ENCODE data around the gene RARG.

The RARG gene

DNA sequence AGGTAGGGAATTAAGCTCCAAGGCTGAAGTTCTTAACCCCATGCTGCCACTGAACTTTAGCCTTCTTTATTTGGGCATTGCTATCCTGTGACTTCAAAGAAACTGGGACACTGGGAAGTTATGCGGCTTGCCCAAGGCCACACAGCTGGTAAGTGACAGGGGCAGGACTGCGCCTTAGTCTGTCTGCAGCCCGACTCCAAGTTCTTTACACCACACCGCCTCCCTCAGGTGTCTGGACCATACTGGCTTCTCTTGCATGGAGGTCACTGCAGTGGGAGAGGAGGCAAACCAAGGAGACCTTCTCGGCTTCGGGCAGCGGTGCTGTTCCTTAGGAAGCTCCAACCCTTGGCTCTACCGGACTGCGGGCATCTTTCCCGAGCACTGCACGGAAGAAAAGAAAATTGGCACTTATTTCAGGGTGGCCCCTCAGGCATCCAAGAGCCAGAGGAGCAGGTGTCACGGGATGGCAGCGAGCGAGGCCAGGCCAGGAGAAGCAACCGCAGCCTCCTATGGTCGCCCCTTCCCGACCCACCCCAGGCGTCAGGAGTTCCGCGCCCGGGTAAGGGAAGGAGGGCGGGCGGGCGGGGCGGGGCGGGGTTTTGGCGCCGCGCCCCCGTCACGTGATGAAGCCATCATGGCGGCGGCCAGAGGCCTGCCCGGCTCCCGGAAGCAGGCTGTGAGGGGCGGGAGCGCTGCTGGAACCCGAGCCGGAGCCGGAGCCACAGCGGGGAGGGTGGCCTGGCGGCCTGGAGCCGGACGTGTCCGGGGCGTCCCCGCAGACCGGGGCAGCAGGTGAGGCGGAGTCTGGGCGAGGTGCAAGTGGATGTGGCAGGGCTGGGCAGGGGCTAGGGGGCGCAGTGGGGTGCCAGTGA is 19.7 kb upstream of the RARG start:
- peak; percentile 89 for DNase-seq
- in situ Hi-C loops (cut with HindIII; ENCODE audit: low pct_ligation_motif_present, low pct_unique_long_range_greater_than_20kb, low sequenced_read_pairs), result no loop called here

- in situ Hi-C loops (cut with HindIII; ENCODE audit: low pct_ligation_motif_present, low pct_unique_long_range_greater_than_20kb, low sequenced_read_pairs), result no loop called here
- DNase-seq, result no peak
Measured at GRCh38 chr12:53245286-53245685, 13.3 kb upstream of the RARG start.

DNA sequence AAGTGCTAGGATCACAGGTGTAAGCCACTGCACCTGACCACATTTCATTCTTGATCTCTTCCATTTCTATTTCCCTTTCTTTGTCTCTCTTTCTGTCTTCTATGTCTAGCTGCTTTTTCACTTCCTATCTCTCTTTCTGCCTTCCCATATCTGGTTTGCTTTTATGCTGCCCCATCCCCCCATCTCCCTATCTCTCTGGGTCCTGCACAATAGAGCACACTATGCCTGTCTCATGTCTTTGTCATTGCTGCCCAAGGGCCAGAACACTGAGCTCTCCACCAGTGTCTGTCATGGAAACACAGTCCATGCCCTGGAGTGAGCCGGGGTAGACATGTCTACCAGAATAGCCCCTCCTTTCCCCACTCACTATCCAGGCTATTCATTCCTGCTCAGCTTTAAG is 12.3 kb upstream of the RARG start:
- in situ Hi-C loops (cut with HindIII; ENCODE audit: low pct_ligation_motif_present, low pct_unique_long_range_greater_than_20kb, low sequenced_read_pairs), result no loop called here
- DNase-seq, result no peak

- no peak for DNase-seq
- in situ Hi-C loops (cut with HindIII; ENCODE audit: low pct_ligation_motif_present, low pct_unique_long_range_greater_than_20kb, low sequenced_read_pairs), result no loop called here
Measured at GRCh38 chr12:53241623-53242412, 9.8 kb upstream of the RARG start.

DNA sequence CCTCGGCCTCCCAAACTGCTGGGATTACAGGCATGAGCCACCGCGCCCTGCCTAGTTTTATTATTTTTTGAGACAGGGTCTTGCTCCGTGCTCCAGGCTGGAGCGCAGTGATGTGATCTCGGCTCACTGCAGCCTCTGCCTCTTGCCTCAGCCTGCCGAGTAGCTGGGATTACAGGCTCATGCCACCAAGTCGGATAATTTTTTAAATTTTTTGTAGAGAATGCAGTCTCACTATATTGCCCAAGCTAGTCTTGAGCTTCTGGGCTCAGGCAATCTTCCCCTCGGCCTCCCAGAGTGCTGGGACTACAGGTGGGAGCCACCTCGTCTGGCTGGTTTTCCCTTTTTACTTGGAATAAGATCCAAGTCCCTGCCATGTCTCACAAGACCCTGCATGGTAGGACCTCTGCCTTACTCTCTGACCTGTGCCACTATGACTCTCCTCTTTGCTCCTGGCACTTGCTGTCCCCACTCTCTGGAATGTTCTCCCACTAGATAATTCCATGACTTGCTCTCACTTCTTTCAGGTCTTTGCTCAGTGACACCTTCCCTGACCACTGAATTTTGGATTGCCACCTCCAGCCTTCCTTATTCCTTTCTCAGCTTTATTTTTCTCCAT is 7.7 kb upstream of the RARG start:
- in situ Hi-C loops (cut with HindIII; ENCODE audit: low pct_ligation_motif_present, low pct_unique_long_range_greater_than_20kb, low sequenced_read_pairs), result no loop called here
- no peak for DNase-seq

DNA sequence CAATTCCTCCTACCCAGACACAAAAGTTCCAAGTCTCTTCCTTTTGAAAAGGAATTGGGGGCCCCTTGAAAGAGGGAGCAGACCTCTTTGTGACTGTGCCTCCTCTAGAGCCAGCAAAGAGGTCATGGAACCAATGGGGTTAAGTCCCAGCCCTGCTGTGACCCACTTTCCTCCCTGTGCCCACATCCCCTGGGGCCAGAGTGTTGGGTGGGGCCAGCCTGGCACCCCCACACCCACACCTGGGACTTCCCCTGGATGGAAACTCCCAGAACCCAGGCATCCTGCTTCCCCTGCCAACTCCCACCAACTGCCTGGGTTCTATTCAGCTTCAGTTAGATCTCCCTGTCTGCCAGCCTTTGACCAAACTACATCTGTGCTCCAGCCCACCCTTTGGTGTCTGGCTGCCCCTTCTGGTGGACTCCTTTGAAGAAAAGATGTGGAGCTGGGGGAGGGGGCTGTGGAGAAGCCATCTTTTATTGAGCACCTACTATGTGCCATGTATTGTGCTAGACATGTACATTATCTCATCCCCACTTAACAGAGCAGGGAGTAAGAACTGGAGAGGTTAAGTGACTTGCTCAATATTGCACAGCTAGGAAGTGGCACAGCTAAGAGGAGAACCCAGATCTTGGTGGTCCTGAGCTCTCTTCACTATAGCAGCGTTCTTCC is 4.6 kb upstream of the RARG start:
- in situ Hi-C loops (cut with HindIII; ENCODE audit: low pct_ligation_motif_present, low pct_unique_long_range_greater_than_20kb, low sequenced_read_pairs), result no loop called here
- DNase-seq, result no peak

- DNase-seq, result no peak
- in situ Hi-C loops (cut with HindIII; ENCODE audit: low pct_ligation_motif_present, low pct_unique_long_range_greater_than_20kb, low sequenced_read_pairs), result no loop called here
Measured at GRCh38 chr12:53235742-53236442, 3.9 kb upstream of the RARG start.

- no peak for DNase-seq
- in situ Hi-C loops (cut with HindIII; ENCODE audit: low pct_ligation_motif_present, low pct_unique_long_range_greater_than_20kb, low sequenced_read_pairs), result no loop called here
Measured at GRCh38 chr12:53235164-53235563, 3.2 kb upstream of the RARG start.

- in situ Hi-C loops (cut with HindIII; ENCODE audit: low pct_ligation_motif_present, low pct_unique_long_range_greater_than_20kb, low sequenced_read_pairs), result no loop called here
Measured at GRCh38 chr12:53234271-53234914, 2.4 kb upstream of the RARG start.

GRCh38 chr12:53233671-53234121 is 1.7 kb upstream of the RARG start:
- in situ Hi-C loops (cut with HindIII; ENCODE audit: low pct_ligation_motif_present, low pct_unique_long_range_greater_than_20kb, low sequenced_read_pairs), result no loop called here
- no peak for DNase-seq

More at GRCh38 chr12:53234271-53234914, 2.4 kb upstream of the RARG start:
- DNase-seq, result no peak

GRCh38 chr12:53232646-53233461 is 845 bp upstream of the RARG start:
- in situ Hi-C loops (cut with HindIII; ENCODE audit: low pct_ligation_motif_present, low pct_unique_long_range_greater_than_20kb, low sequenced_read_pairs), result no loop called here
- DNase-seq, result peak; percentile 63

DNA sequence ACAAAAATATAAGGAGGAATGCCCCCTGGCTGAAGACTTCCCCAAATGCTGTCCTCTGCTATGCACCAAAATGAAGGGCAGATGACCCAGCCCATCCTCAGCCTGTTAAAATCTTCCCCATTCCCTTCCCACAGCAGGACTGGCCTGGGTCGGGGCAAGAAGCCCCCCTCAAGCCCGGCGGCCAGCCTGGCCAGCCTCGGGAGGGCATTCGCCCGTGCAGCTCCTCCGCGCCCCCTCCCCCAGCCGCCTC is 413 bp downstream of the RARG start:
- DNase-seq, result no peak
- in situ Hi-C loops (cut with HindIII; ENCODE audit: low pct_ligation_motif_present, low pct_unique_long_range_greater_than_20kb, low sequenced_read_pairs), result no loop called here

- in situ Hi-C loops (cut with HindIII; ENCODE audit: low pct_ligation_motif_present, low pct_unique_long_range_greater_than_20kb, low sequenced_read_pairs), result no loop called here
- no peak for DNase-seq
Measured at GRCh38 chr12:53230108-53230845, 1.7 kb downstream of the RARG start.

- in situ Hi-C loops (cut with HindIII; ENCODE audit: low pct_ligation_motif_present, low pct_unique_long_range_greater_than_20kb, low sequenced_read_pairs), result no loop called here
- no peak for DNase-seq
Measured at GRCh38 chr12:53229454-53229853, 2.6 kb downstream of the RARG start.

- in situ Hi-C loops (cut with HindIII; ENCODE audit: low pct_ligation_motif_present, low pct_unique_long_range_greater_than_20kb, low sequenced_read_pairs), result no loop called here
Measured at GRCh38 chr12:53227836-53228235, 4.2 kb downstream of the RARG start.

GRCh38 chr12:53227341-53227740 is 4.7 kb downstream of the RARG start:
- in situ Hi-C loops (cut with HindIII; ENCODE audit: low pct_ligation_motif_present, low pct_unique_long_range_greater_than_20kb, low sequenced_read_pairs), result no loop called here
- DNase-seq, result no peak

More at GRCh38 chr12:53227836-53228235, 4.2 kb downstream of the RARG start:
- no peak for DNase-seq

DNA sequence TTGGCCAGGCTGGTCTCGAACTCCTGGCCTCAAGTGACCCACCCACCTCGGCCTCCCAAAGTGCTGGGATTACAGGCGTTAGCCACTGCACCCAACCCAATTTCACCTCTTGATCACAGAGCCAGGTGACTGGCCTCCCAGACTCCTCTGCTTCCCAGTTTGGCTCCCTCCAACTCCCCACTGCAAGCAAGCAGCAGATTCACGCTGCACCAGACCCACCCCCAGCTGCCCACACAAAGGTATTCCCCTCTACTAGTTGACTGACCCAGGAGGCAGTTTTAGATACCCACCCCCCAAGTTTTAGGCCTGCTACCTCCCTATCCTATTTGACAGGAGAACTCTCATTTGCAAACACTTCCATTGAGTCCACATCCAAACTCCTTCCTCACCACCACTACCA is 5.2 kb downstream of the RARG start:
- no peak for DNase-seq
- in situ Hi-C loops (cut with HindIII; ENCODE audit: low pct_ligation_motif_present, low pct_unique_long_range_greater_than_20kb, low sequenced_read_pairs), result no loop called here
